Muscle of leg (tissue), 11 donors: ENCODE data around the gene NPIPB2. TPM values are rescaled to one million over a fixed set of nuclear protein-coding genes. Genes with fewer than 3 reads are reported as not detected.
"Not testable (repeated sequence)": the region's sequence is repeated elsewhere in the genome, so short reads cannot be mapped to it uniquely, and the experiment has no call there.

Source experiments
- DNase-seq: peaks from one replicate; pipeline ENCODE4 v3.0.0; 2013
- H3K27ac ChIP-seq: one replicate; pipeline ENCODE4 v1.5.1; 2013; ENCODE audit warnings: mild to moderate bottlenecking, low read length, control low read depth
- H3K27me3 ChIP-seq: one replicate; pipeline ENCODE4 v1.6.1; 2013; ENCODE audit warnings: low read length; ENCODE audit not compliant: control insufficient read depth, insufficient read depth
- H3K36me3 ChIP-seq: one replicate; pipeline ENCODE4 v1.6.1; 2013; ENCODE audit warnings: low read length; ENCODE audit not compliant: control insufficient read depth, insufficient read depth
- H3K4me1 ChIP-seq: one replicate; pipeline ENCODE4 v1.6.1; 2013; ENCODE audit warnings: low read length; ENCODE audit not compliant: control insufficient read depth, insufficient read depth
- H3K4me3 ChIP-seq: one replicate; pipeline ENCODE4 v1.5.1; 2013; ENCODE audit warnings: low read length, control low read depth
- H3K9me3 ChIP-seq: replicated peaks from 2 replicates; pipeline ENCODE4 v1.6.1; 2013; ENCODE audit warnings: low read depth, low read length; ENCODE audit not compliant: control insufficient read depth
- WGBS: methylation state at CpG from one replicate; pipeline ENCODE4 v1.1.5; 2013; ENCODE audit warnings: missing lambda C conversion rate; ENCODE audit not compliant: insufficient coverage; 5-methylcytosine and 5-hydroxymethylcytosine counted together
- polyA plus RNA-seq, 8 donors: library from polyadenylated mRNA; unstranded; fragments of 120-200 nt; gene quantifications; one replicate each; pipeline versions ENCODE4 v1.2.1 to v1.2.3, GENCODE V29; 2013; ENCODE audit warnings: inconsistent platforms in 1 of 8, low replicate concordance in 1 of 8; ENCODE audit not compliant: insufficient read length in 8 of 8, insufficient read depth in 1 of 8
- total RNA-seq: library from RNA; stranded (reverse); fragments of 120-200 nt; gene quantifications from one replicate; pipeline ENCODE4 v1.2.4, GENCODE V29; 2013

NPIPB2 gene
- total and polyA plus RNA-seq, 9 donors: 1.5 to 6.5 (median 3.3) TPM; not detected in 1

- no peaks in the 10 kb centered on the region for H3K9me3 ChIP-seq
- peaks cover 7% of the 10 kb centered on the region for H3K36me3 ChIP-seq
- no peaks in the 10 kb centered on the region for H3K27me3 ChIP-seq
- H3K4me1 ChIP-seq: peaks cover 15% of the 10 kb centered on the region
- DNase-seq: no peak
- H3K27ac ChIP-seq: no peak overlapping the region
- 0% methylated on average over 22 of the region's 22 CpGs for WGBS
- H3K4me3 ChIP-seq: peak overlapping the region; percentile 87
Observed at GRCh38 chr16:11976850-11977375, 35.1 kb upstream of the NPIPB2 start.

- no peak for DNase-seq
- peaks cover 15% of the 10 kb centered on the region for H3K4me1 ChIP-seq
- 100% methylated on average over 1 of the region's 5 CpGs for WGBS
- peaks cover 7% of the 10 kb centered on the region for H3K36me3 ChIP-seq
- H3K4me3 ChIP-seq: no peak overlapping the region
- H3K27me3 ChIP-seq: no peaks in the 10 kb centered on the region
- no peaks in the 10 kb centered on the region for H3K9me3 ChIP-seq
- no peak overlapping the region for H3K27ac ChIP-seq
Observed at GRCh38 chr16:11973070-11973469, 31.2 kb upstream of the NPIPB2 start.

GRCh38 chr16:11972128-11972527, 30.3 kb upstream of the NPIPB2 start:
- no peaks in the 10 kb centered on the region for H3K27me3 ChIP-seq

GRCh38 chr16:11970292-11970691, 28.4 kb upstream of the NPIPB2 start:
- H3K4me3 ChIP-seq, H3K4me1 ChIP-seq, H3K36me3 ChIP-seq, H3K9me3 ChIP-seq, H3K27ac ChIP-seq, H3K27me3 ChIP-seq, DNase-seq: not testable (repeated sequence)
- 92% methylated on average over 4 of the region's 5 CpGs for WGBS

More at GRCh38 chr16:11972128-11972527, 30.3 kb upstream of the NPIPB2 start:
- H3K36me3 ChIP-seq: peaks cover 7% of the 10 kb centered on the region
- H3K4me1 ChIP-seq: peaks cover 6% of the 10 kb centered on the region
- 73% methylated on average over 3 of the region's 11 CpGs for WGBS
- H3K9me3 ChIP-seq: no peaks in the 10 kb centered on the region
- no peak overlapping the region for H3K27ac ChIP-seq
- H3K4me3 ChIP-seq: no peak overlapping the region
- DNase-seq: no peak

- H3K4me1 ChIP-seq: no peaks in the 10 kb centered on the region
- peaks cover under 1% of the 10 kb centered on the region for H3K36me3 ChIP-seq
- no peak overlapping the region for H3K27ac ChIP-seq
- 80% methylated on average over 2 of the region's 3 CpGs for WGBS
- no peaks in the 10 kb centered on the region for H3K9me3 ChIP-seq
- no peak overlapping the region for H3K4me3 ChIP-seq
- no peaks in the 10 kb centered on the region for H3K27me3 ChIP-seq
- no peak for DNase-seq
Observed at GRCh38 chr16:11968577-11968976, 26.7 kb upstream of the NPIPB2 start.

GRCh38 chr16:11967195-11967911, 25.5 kb upstream of the NPIPB2 start:
- Histone ChIP-seq H3K4me3 (no peak overlapping the region), H3K27me3 (no peaks in the 10 kb centered on the region), H3K36me3 (no peaks in the 10 kb centered on the region), H3K27ac (no peak overlapping the region), H3K4me1 (no peaks in the 10 kb centered on the region), H3K9me3 (no peaks in the 10 kb centered on the region)
- 61% methylated on average over 9 of the region's 17 CpGs for WGBS
- DNase-seq: no peak

GRCh38 chr16:11966173-11966572, 24.3 kb upstream of the NPIPB2 start:
- H3K4me1 ChIP-seq: no peaks in the 10 kb centered on the region
- no peak overlapping the region for H3K4me3 ChIP-seq
- no peaks in the 10 kb centered on the region for H3K36me3 ChIP-seq
- no peaks in the 10 kb centered on the region for H3K27me3 ChIP-seq
- DNase-seq: no peak
- H3K9me3 ChIP-seq: no peaks in the 10 kb centered on the region
- 97% methylated on average over 4 of the region's 7 CpGs for WGBS
- H3K27ac ChIP-seq: no peak overlapping the region

- no peaks in the 10 kb centered on the region for H3K4me1 ChIP-seq
- H3K9me3 ChIP-seq: no peaks in the 10 kb centered on the region
- H3K27me3 ChIP-seq: no peaks in the 10 kb centered on the region
- no peak for DNase-seq
- H3K36me3 ChIP-seq: no peaks in the 10 kb centered on the region
- H3K27ac ChIP-seq: no peak within 1 kb of the TSS
- H3K4me3 ChIP-seq: no peak within 1 kb of the TSS
- WGBS: 100% methylated on average over 1 of the region's 9 CpGs
Observed at GRCh38 chr16:11964761-11965551, 23.1 kb upstream of the NPIPB2 start, which contains the start of gene TNFRSF17. Gene TNFRSF17, plus strand, starts transcription at chr16:11965210. Its CDS starts 115 bp downstream, at chr16:11965325.

GRCh38 chr16:11963706-11964105, 21.9 kb upstream of the NPIPB2 start:
- H3K4me3 ChIP-seq: no peak overlapping the region
- DNase-seq: no peak
- WGBS: 90% methylated on average over 2 of the region's 6 CpGs

GRCh38 chr16:11962978-11963377, 21.1 kb upstream of the NPIPB2 start:
- WGBS: 96% methylated on average over 6 of the region's 11 CpGs
- H3K4me1 ChIP-seq, H3K27me3 ChIP-seq, H3K9me3 ChIP-seq, H3K27ac ChIP-seq, H3K36me3 ChIP-seq, DNase-seq, H3K4me3 ChIP-seq: not testable (repeated sequence)

More at GRCh38 chr16:11963706-11964105, 21.9 kb upstream of the NPIPB2 start:
- Histone ChIP-seq H3K9me3 (no peaks in the 10 kb centered on the region), H3K36me3 (no peaks in the 10 kb centered on the region), H3K27ac (no peak overlapping the region), H3K27me3 (no peaks in the 10 kb centered on the region), H3K4me1 (no peaks in the 10 kb centered on the region)
